ENCODE results near the gene C8A. TPM values are rescaled to one million over a fixed set of nuclear protein-coding genes. Genes with fewer than 3 reads are reported as not detected.

Gene C8A
- total and polyA plus RNA-seq, 2 of the 13 experiments (the other 11 are each of a cell fraction or from before 2014, with no cell fraction given), result 10.5 to 15.0 TPM

DNA sequence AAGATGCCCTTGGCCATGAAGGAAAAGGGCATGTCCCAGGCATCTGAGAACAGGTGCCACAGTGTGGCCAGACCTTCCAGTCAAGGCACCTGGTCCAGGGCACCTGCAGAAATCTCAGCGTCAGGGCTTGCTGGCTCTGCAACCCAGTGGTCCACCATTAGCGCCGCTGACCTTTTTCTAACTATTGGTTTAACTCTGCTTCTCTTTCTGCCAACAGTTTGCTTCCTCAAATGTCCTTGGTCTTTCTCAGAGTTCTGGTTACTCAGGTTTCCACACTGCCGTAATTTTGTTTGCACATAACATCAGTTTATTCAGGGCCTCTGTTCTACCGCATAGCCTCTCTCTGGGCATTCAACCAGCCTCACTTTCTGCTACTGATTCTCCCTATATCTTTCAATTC is 18.9 kb upstream of the C8A start (continued):
- TF ChIP-seq, protein P1, sequence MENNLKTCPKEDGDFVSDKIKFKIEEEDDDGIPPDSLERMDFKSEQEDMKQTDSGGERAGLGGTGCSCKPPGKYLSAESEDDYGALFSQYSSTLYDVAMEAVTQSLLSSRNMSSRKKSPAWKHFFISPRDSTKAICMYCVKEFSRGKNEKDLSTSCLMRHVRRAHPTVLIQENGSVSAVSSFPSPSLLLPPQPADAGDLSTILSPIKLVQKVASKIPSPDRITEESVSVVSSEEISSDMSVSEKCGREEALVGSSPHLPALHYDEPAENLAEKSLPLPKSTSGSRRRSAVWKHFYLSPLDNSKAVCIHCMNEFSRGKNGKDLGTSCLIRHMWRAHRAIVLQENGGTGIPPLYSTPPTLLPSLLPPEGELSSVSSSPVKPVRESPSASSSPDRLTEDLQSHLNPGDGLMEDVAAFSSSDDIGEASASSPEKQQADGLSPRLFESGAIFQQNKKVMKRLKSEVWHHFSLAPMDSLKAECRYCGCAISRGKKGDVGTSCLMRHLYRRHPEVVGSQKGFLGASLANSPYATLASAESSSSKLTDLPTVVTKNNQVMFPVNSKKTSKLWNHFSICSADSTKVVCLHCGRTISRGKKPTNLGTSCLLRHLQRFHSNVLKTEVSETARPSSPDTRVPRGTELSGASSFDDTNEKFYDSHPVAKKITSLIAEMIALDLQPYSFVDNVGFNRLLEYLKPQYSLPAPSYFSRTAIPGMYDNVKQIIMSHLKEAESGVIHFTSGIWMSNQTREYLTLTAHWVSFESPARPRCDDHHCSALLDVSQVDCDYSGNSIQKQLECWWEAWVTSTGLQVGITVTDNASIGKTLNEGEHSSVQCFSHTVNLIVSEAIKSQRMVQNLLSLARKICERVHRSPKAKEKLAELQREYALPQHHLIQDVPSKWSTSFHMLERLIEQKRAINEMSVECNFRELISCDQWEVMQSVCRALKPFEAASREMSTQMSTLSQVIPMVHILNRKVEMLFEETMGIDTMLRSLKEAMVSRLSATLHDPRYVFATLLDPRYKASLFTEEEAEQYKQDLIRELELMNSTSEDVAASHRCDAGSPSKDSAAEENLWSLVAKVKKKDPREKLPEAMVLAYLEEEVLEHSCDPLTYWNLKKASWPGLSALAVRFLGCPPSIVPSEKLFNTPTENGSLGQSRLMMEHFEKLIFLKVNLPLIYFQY (CRISPR knock-in tag; IDR thresholded peaks at IDR 0.05; ENCODE audit: borderline replicate concordance), result no peak
- TF ChIP-seq BCL6 (CRISPR knock-in tag; IDR thresholded peaks at IDR 0.05), result peak; percentile 45; the same call in 1 of the 2 replicates
- no peak for TF ChIP-seq NCOR1 (IDR thresholded peaks at IDR 0.05; ENCODE audit: borderline replicate concordance, low read length)
- peak; percentile 26; the same call in 1 of the 2 replicates for TF ChIP-seq ZNF331 (CRISPR knock-in tag; IDR thresholded peaks at IDR 0.05)
- no peak for TF ChIP-seq ZNF746 (CRISPR knock-in tag; IDR thresholded peaks at IDR 0.05)
- TF ChIP-seq ATF7 (IDR thresholded peaks at IDR 0.05), result no peak
- no peak for TF ChIP-seq ATF7 (CRISPR knock-in tag; IDR thresholded peaks at IDR 0.05)
- TF ChIP-seq IRF2 (CRISPR knock-in tag; IDR thresholded peaks at IDR 0.05), result 0 out of 2 replicates have a peak, but pooled peaks have one; percentile 27
- TF ChIP-seq, protein P2, sequence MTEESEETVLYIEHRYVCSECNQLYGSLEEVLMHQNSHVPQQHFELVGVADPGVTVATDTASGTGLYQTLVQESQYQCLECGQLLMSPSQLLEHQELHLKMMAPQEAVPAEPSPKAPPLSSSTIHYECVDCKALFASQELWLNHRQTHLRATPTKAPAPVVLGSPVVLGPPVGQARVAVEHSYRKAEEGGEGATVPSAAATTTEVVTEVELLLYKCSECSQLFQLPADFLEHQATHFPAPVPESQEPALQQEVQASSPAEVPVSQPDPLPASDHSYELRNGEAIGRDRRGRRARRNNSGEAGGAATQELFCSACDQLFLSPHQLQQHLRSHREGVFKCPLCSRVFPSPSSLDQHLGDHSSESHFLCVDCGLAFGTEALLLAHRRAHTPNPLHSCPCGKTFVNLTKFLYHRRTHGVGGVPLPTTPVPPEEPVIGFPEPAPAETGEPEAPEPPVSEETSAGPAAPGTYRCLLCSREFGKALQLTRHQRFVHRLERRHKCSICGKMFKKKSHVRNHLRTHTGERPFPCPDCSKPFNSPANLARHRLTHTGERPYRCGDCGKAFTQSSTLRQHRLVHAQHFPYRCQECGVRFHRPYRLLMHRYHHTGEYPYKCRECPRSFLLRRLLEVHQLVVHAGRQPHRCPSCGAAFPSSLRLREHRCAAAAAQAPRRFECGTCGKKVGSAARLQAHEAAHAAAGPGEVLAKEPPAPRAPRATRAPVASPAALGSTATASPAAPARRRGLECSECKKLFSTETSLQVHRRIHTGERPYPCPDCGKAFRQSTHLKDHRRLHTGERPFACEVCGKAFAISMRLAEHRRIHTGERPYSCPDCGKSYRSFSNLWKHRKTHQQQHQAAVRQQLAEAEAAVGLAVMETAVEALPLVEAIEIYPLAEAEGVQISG (CRISPR knock-in tag; IDR thresholded peaks at IDR 0.05), result 0 out of 2 replicates have a peak, but pooled peaks have one; percentile 13
- TF ChIP-seq ZNF225 (CRISPR knock-in tag; IDR thresholded peaks at IDR 0.05), result no peak
- no peak for TF ChIP-seq SOX6 (IDR thresholded peaks at IDR 0.05)
- TF ChIP-seq SOX6 (CRISPR knock-in tag; IDR thresholded peaks at IDR 0.05), result peak; percentile 50; the same call in 1 of the 2 replicates
- TF ChIP-seq, protein P3, sequence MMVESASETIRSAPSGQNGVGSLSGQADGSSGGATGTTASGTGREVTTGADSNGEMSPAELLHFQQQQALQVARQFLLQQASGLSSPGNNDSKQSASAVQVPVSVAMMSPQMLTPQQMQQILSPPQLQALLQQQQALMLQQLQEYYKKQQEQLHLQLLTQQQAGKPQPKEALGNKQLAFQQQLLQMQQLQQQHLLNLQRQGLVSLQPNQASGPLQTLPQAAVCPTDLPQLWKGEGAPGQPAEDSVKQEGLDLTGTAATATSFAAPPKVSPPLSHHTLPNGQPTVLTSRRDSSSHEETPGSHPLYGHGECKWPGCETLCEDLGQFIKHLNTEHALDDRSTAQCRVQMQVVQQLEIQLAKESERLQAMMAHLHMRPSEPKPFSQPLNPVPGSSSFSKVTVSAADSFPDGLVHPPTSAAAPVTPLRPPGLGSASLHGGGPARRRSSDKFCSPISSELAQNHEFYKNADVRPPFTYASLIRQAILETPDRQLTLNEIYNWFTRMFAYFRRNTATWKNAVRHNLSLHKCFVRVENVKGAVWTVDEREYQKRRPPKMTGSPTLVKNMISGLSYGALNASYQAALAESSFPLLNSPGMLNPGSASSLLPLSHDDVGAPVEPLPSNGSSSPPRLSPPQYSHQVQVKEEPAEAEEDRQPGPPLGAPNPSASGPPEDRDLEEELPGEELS (CRISPR knock-in tag; IDR thresholded peaks at IDR 0.05), result 0 out of 2 replicates have a peak, but pooled peaks have one; percentile 46
- TF ChIP-seq TARDBP (CRISPR knock-in tag; IDR thresholded peaks at IDR 0.05), result no peak
- TF ChIP-seq FOXO1 (CRISPR knock-in tag; IDR thresholded peaks at IDR 0.05), result no peak
- no peak for TF ChIP-seq NFE2L2 (IDR thresholded peaks at IDR 0.05; ENCODE audit: low read length)
- TF ChIP-seq ZNF749 (CRISPR knock-in tag; IDR thresholded peaks at IDR 0.05; ENCODE audit: borderline replicate concordance), result no peak
- TF ChIP-seq FOXJ3 (CRISPR knock-in tag; IDR thresholded peaks at IDR 0.05; ENCODE audit: borderline replicate concordance), result no peak
- TF ChIP-seq ZNF337 (CRISPR knock-in tag; IDR thresholded peaks at IDR 0.05; ENCODE audit: borderline replicate concordance, low read depth), result no peak
- no peak for TF ChIP-seq ZNF777 (CRISPR knock-in tag; IDR thresholded peaks at IDR 0.05)
- no peak for TF ChIP-seq SOX13 (IDR thresholded peaks at IDR 0.05)
- peak in 1 of 2 experiments; percentile 45; a peak in 1 of 4 replicates for TF ChIP-seq SOX13 (CRISPR knock-in tag; conservative IDR thresholded peaks at IDR 0.05 in 1 of 2, IDR thresholded peaks at IDR 0.05 in 1 of 2)
- TF ChIP-seq RARA (CRISPR knock-in tag; IDR thresholded peaks at IDR 0.05), result 0 out of 2 replicates have a peak, but pooled peaks have one; percentile 52

All from HepG2 (cell line).